ENCODE data around the gene CDR2L.
"Not testable (repeated sequence)": the region's sequence is repeated elsewhere in the genome, so short reads cannot be mapped to it uniquely, and the experiment has no call there.

CDR2L gene

GRCh38 chr17:75032720-75033280 is 45.4 kb downstream of the CDR2L start:
- DNase-seq (ENCODE audit: low read depth) = no peak
- H3K4me3 ChIP-seq (ENCODE audit: low read depth, low read length) = peak overlapping the region; percentile 89

GRCh38 chr17:75033346-75034235 is 46.2 kb downstream of the CDR2L start:
- H3K4me3 ChIP-seq (ENCODE audit: low read depth, low read length) = peak overlapping the region; percentile 89
- peak; percentile 49 for DNase-seq (ENCODE audit: low read depth)

GRCh38 chr17:75034236-75034908 is 46.9 kb downstream of the CDR2L start:
- peak overlapping the region; percentile 89 for H3K4me3 ChIP-seq (ENCODE audit: low read depth, low read length)
- peak; percentile 61 for DNase-seq (ENCODE audit: low read depth)

GRCh38 chr17:75036643-75037268 is 49.3 kb downstream of the CDR2L start:
- peak; percentile 60 for DNase-seq (ENCODE audit: low read depth)
- H3K4me3 ChIP-seq (ENCODE audit: low read depth, low read length) = no peak overlapping the region

- DNase-seq (ENCODE audit: low read depth) = no peak
Measured at GRCh38 chr17:75039238-75039637, 51.8 kb downstream of the CDR2L start.

GRCh38 chr17:75041656-75042280 is 54.3 kb downstream of the CDR2L start:
- DNase-seq (ENCODE audit: low read depth) = no peak
- H3K4me3 ChIP-seq (ENCODE audit: low read depth, low read length) = no peak overlapping the region

More at GRCh38 chr17:75039238-75039637, 51.8 kb downstream of the CDR2L start:
- H3K4me3 ChIP-seq (ENCODE audit: low read depth, low read length) = no peak overlapping the region

GRCh38 chr17:75043789-75044188 is 56.4 kb downstream of the CDR2L start:
- not testable (repeated sequence) for DNase-seq (ENCODE audit: low read depth); H3K4me3 ChIP-seq (ENCODE audit: low read depth, low read length)

- no peak overlapping the region for H3K4me3 ChIP-seq (ENCODE audit: low read depth, low read length)
- no peak for DNase-seq (ENCODE audit: low read depth)
Measured at GRCh38 chr17:75044716-75045115, 57.3 kb downstream of the CDR2L start.

- peak overlapping the region; percentile 94 for H3K4me3 ChIP-seq (ENCODE audit: low read depth, low read length)
- not testable (repeated sequence) for DNase-seq (ENCODE audit: low read depth)
Measured at GRCh38 chr17:75045946-75046406, 58.5 kb downstream of the CDR2L start.

GRCh38 chr17:75046407-75047289 is 59.2 kb downstream of the CDR2L start, which contains the start of the genes ATP5PD and KCTD2:
ATP5PD (minus strand) TSS chr17:75046969; CDS start chr17:75042650, 4,319 bp downstream.
KCTD2 (plus strand) TSS chr17:75047225; CDS start chr17:75047251, 26 bp downstream.
- peak; percentile 89 for DNase-seq (ENCODE audit: low read depth)
- peak within 1 kb of the TSS; percentile 94 for H3K4me3 ChIP-seq (ENCODE audit: low read depth, low read length)

- peak overlapping the region; percentile 94 for H3K4me3 ChIP-seq (ENCODE audit: low read depth, low read length)
- DNase-seq (ENCODE audit: low read depth) = no peak
Measured at GRCh38 chr17:75047398-75048098, 60.1 kb downstream of the CDR2L start.

GRCh38 chr17:75048249-75048878 is 60.9 kb downstream of the CDR2L start:
- no peak for DNase-seq (ENCODE audit: low read depth)
- H3K4me3 ChIP-seq (ENCODE audit: low read depth, low read length) = peak overlapping the region; percentile 94

- H3K4me3 ChIP-seq (ENCODE audit: low read depth, low read length) = no peak overlapping the region
- no peak for DNase-seq (ENCODE audit: low read depth)
Measured at GRCh38 chr17:75049057-75049456, 61.6 kb downstream of the CDR2L start.

- H3K4me3 ChIP-seq (ENCODE audit: low read depth, low read length) = no peak overlapping the region
- no peak for DNase-seq (ENCODE audit: low read depth)
Measured at GRCh38 chr17:75049706-75050105, 62.3 kb downstream of the CDR2L start.

GRCh38 chr17:75051941-75052340 is 64.5 kb downstream of the CDR2L start:
- no peak for DNase-seq (ENCODE audit: low read depth)
- no peak overlapping the region for H3K4me3 ChIP-seq (ENCODE audit: low read depth, low read length)

Data from skeletal muscle cell (primary cell).